Transverse colon (tissue), 4 donors: ENCODE results near the gene KPNA6. TPM values are rescaled to one million over a fixed set of nuclear protein-coding genes. Genes with fewer than 3 reads are reported as not detected.
"Not testable (repeated sequence)": the region's sequence is repeated elsewhere in the genome, so short reads cannot be mapped to it uniquely, and the experiment has no call there.

ENCODE experiments used
- DNase-seq: peaks from one replicate; pipeline ENCODE4 v3.0.0-alpha.2; 2019
- H3K27ac ChIP-seq, 4 donors: fragments of 200-600 bp; sonication (generic); 2 replicates each; pipeline ENCODE4 v1.5.1; 2016 to 2018; ENCODE audit warnings: inconsistent platforms in 4 of 4
- H3K27me3 ChIP-seq: fragments of 200-600 bp; sonication (generic); 2 replicates; pipeline ENCODE4 v1.5.1; 2017; ENCODE audit warnings: inconsistent platforms
- H3K36me3 ChIP-seq, 4 donors: fragments of 200-600 bp; sonication (generic); 2 replicates each; pipeline ENCODE4 v1.5.1; 2017 to 2019; ENCODE audit warnings: inconsistent platforms in 4 of 4
- H3K4me1 ChIP-seq, 4 donors: fragments of 200-600 bp; sonication (generic); 2 replicates each; pipeline ENCODE4 v1.5.1; 2017 to 2020; ENCODE audit warnings: inconsistent platforms in 4 of 4
- H3K4me3 ChIP-seq, 4 donors: fragments of 200-600 bp; sonication (generic); 1 replicate in 1 of 4; 2 replicates in 3 of 4; pipeline versions ENCODE4 v1.5.1 to v1.6.1; 2017 to 2019; ENCODE audit warnings: inconsistent platforms in 4 of 4
- H3K9me3 ChIP-seq, 2 donors: fragments of 200-600 bp; sonication (generic); 2 replicates each; pipeline ENCODE4 v1.5.1; 2017 to 2019; ENCODE audit warnings: inconsistent platforms in 2 of 2
- CTCF ChIP-seq, 5 experiments: fragments of 200-600 bp in 3 of 5; fragments of 450-650 bp in 2 of 5; sonication (generic) in 3 of 5; IDR thresholded peaks; 1 replicate in 2 of 5; 2 replicates in 3 of 5; pipeline ENCODE4 v1.5.1; 2016 to 2017; ENCODE audit warnings: antibody characterized with exemption in 5 of 5, inconsistent platforms in 3 of 5, mild to moderate bottlenecking in 2 of 5, moderate library complexity in 1 of 5
- EP300 ChIP-seq: sonication (generic); formaldehyde crosslinking; IDR thresholded peaks from one replicate; pipeline ENCODE4 v1.6.1; 2017; ENCODE audit warnings: antibody characterized with exemption, low read depth
- POLR2A ChIP-seq: fragments of 450-650 bp; IDR thresholded peaks from one replicate; pipeline ENCODE4 v1.6.1; 2016; ENCODE audit warnings: antibody characterized with exemption, mild to moderate bottlenecking, moderate library complexity
- POLR2AphosphoS5 ChIP-seq, 3 donors: sonication (generic); formaldehyde crosslinking; IDR thresholded peaks; one replicate each; pipeline ENCODE4 v1.6.1; 2016; ENCODE audit warnings: antibody characterized with exemption in 3 of 3
- WGBS, 2 donors: methylation state at CpG; one replicate each; pipeline ENCODE4 v1.1.5; 2018; ENCODE audit warnings: low coverage in 1 of 2; 5-methylcytosine and 5-hydroxymethylcytosine counted together
- in situ Hi-C, 4 donors: fragments of 200-750 bp; cut with MboI; loops; one replicate each; pipeline versions ENCODE4 v1.15.0 to v1.15.1; 2017; ENCODE audit warnings: low sequenced_read_pairs in 3 of 4, low pct_ligation_motif_present in 1 of 4, low pct_unique_long_range_greater_than_20kb in 1 of 4
- intact Hi-C: fragments of 100-400 bp; cut with DNase I; formaldehyde crosslinking; loops from one replicate; pipeline ENCODE4 v1.15.1; 2023; ENCODE audit warnings: low total_unique reads
- total RNA-seq, 4 donors: library from RNA; depleted of rRNA; stranded (reverse); fragments of >200 nt; gene quantifications; one replicate each; pipeline ENCODE4 v1.1.0, GENCODE V29; 2016

KPNA6 gene
- total RNA-seq, 4 donors from 2014 or later: 20.5 to 30.5 (median 25.4) TPM

DNA sequence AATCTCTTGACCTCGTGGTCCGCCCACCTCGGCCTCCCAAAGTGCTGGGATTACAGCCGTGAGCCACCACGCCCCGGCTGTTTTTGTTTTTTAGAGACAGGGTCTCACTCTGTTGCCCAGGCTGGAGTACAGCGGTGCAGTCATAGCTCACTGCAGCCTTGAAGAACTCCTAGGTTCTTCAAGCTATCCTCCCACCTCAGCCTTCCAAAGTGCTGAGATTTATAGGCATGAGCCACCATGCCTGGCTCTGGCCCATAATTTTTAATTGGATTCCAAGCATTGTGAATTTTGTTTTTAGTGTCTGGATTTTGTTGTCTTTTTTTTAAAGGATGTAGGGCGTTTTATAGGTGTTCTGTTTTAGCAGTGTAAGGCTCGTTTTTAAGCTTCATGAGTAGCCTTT is 43.0 kb downstream of the KPNA6 start:
- DNase-seq: no peak
- intact Hi-C loops: no loop called here
- no peaks in the 10 kb centered on the region for H3K9me3 ChIP-seq
- H3K27ac ChIP-seq: no peak overlapping the region
- H3K36me3 ChIP-seq: no peaks in the 10 kb centered on the region
- peaks cover 6 to 14% (median 9%) of the 10 kb centered on the region in 4 donors for H3K4me1 ChIP-seq
- H3K4me3 ChIP-seq: no peak overlapping the region
- no peaks in the 10 kb centered on the region for H3K27me3 ChIP-seq
- 90 to 95% methylated on average over 4 to 9 of the region's 9 CpGs for WGBS, 2 donors
- in situ Hi-C loops: no loop called here
- TF ChIP-seq EP300 (no peak), CTCF (IDR thresholded peaks at IDR 0.05) (no peak), POLR2A (no peak), POLR2AphosphoS5 (IDR thresholded peaks at IDR 0.05) (no peak)

GRCh38 chr1:32151319-32151787 is 43.5 kb downstream of the KPNA6 start:
- H3K27ac ChIP-seq: no peak overlapping the region
- H3K9me3 ChIP-seq: no peaks in the 10 kb centered on the region
- intact Hi-C loops (no loop called here), in situ Hi-C loops (no loop called here)
- H3K4me3 ChIP-seq: no peak overlapping the region
- peaks cover 6 to 14% (median 9%) of the 10 kb centered on the region in 4 donors for H3K4me1 ChIP-seq
- TF ChIP-seq CTCF (IDR thresholded peaks at IDR 0.05) (no peak), POLR2A (no peak), EP300 (no peak), POLR2AphosphoS5 (IDR thresholded peaks at IDR 0.05) (no peak)
- H3K36me3 ChIP-seq: no peaks in the 10 kb centered on the region
- 74 to 80% methylated on average over 5 of the region's 5 CpGs for WGBS, 2 donors
- no peak for DNase-seq
- no peaks in the 10 kb centered on the region for H3K27me3 ChIP-seq

DNA sequence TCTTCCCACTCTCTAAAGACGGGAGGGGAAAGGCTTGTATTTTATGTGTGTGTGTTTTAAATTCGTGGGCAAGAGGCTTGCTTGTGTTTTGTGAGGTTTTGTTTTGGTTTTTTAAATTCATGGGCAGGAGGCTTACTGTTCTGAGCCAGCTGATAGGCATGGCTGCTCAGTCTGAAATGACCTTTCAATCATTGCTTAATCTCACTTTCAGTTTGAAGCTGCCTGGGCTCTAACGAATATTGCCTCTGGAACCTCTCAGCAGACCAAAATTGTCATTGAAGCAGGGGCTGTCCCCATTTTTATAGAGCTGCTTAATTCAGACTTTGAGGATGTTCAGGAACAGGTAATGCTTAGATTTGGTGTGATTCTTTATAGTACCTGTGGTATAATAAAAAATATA is 51.3 kb downstream of the KPNA6 start:
- H3K9me3 ChIP-seq: no peaks in the 10 kb centered on the region
- H3K27me3 ChIP-seq: no peaks in the 10 kb centered on the region
- no peaks in the 10 kb centered on the region for H3K4me1 ChIP-seq
- H3K36me3 ChIP-seq: peaks cover 0 to 68% (median 28%) of the 10 kb centered on the region in 4 donors
- 71 to 82% methylated on average over 3 of the region's 3 CpGs for WGBS, 2 donors
- intact Hi-C loops: no loop called here
- DNase-seq: no peak
- H3K27ac ChIP-seq: no peak overlapping the region
- no peak overlapping the region for H3K4me3 ChIP-seq
- in situ Hi-C loops: no loop called here
- TF ChIP-seq POLR2AphosphoS5 (IDR thresholded peaks at IDR 0.05): no peak
- TF ChIP-seq POLR2A: no peak
- no peak for TF ChIP-seq CTCF (IDR thresholded peaks at IDR 0.05)
- no peak for TF ChIP-seq EP300

- no peak for TF ChIP-seq POLR2AphosphoS5 (IDR thresholded peaks at IDR 0.05)
- TF ChIP-seq POLR2A: no peak
- no peak for TF ChIP-seq CTCF (IDR thresholded peaks at IDR 0.05)
- TF ChIP-seq EP300: no peak
- Histone ChIP-seq H3K27me3 (no peaks in the 10 kb centered on the region), H3K27ac (no peak overlapping the region), H3K36me3 (peaks cover 0 to 78% (median 37%) of the 10 kb centered on the region in 4 donors), H3K9me3 (no peaks in the 10 kb centered on the region), H3K4me1 (no peaks in the 10 kb centered on the region), H3K4me3 (no peak overlapping the region)
- no peak for DNase-seq
- intact Hi-C loops (no loop called here), in situ Hi-C loops (no loop called here)
- 84 to 90% methylated on average over 2 of the region's 2 CpGs for WGBS, 2 donors
Measured at GRCh38 chr1:32163405-32163804, 55.5 kb downstream of the KPNA6 start.

GRCh38 chr1:32165633-32166032 is 57.8 kb downstream of the KPNA6 start:
- intact Hi-C loops, in situ Hi-C loops, H3K27me3 ChIP-seq, DNase-seq, H3K9me3 ChIP-seq, H3K4me1 ChIP-seq, H3K4me3 ChIP-seq, H3K27ac ChIP-seq: not testable (repeated sequence)
- 95 to 98% methylated on average over 6 to 10 of the region's 10 CpGs for WGBS, 2 donors
- H3K36me3 ChIP-seq: peaks cover 0 to 77% (median 35%) of the 10 kb centered on the region in 4 donors
